ENCODE results near the gene NUDCD3. TPM values are rescaled to one million over a fixed set of nuclear protein-coding genes. Genes with fewer than 3 reads are reported as not detected.

The NUDCD3 gene
- total and polyA plus RNA-seq, 2 of the 8 experiments (the other 6 are each of a cell fraction or from before 2014, with no cell fraction given) = 35.2 to 93.7 TPM

- no peak for TF ChIP-seq RFX5 (IDR thresholded peaks at IDR 0.05; ENCODE audit: borderline replicate concordance, low read depth, low read length)
- no peak for TF ChIP-seq HDAC2 (IDR thresholded peaks at IDR 0.05; ENCODE audit: borderline replicate concordance in 1 of 2, low read depth in 2 of 2, low read length in 2 of 2)
- no peak for TF ChIP-seq NRF1 (IDR thresholded peaks at IDR 0.05; ENCODE audit: low read depth, low read length)
- no peak for TF ChIP-seq YY1 (IDR thresholded peaks at IDR 0.05; ENCODE audit: low read depth, low read length)
- no peak for TF ChIP-seq ASH2L (IDR thresholded peaks at IDR 0.05; ENCODE audit: low read length)
Measured at GRCh38 chr7:44439926-44440325, 50.5 kb downstream of the NUDCD3 start (continued).

Measured in H1 (cell line).